Body of pancreas (tissue), 4 donors: Measurements from ENCODE around the gene ATG16L1. TPM values are rescaled to one million over a fixed set of nuclear protein-coding genes. Genes with fewer than 3 reads are reported as not detected.

ENCODE experiments used
- ATAC-seq: fragments of 150-250 bp; one replicate; pipeline ENCODE4 v1.9.1; 2016
- DNase-seq, 4 donors: peaks; one replicate each; pipeline ENCODE4 v3.0.0-alpha.2; 2019
- H3K27ac ChIP-seq, 4 donors: fragments of 200-600 bp; sonication (generic); 1 replicate in 3 of 4; 2 replicates in 1 of 4; pipeline versions ENCODE4 v1.5.1 to v1.6.1; 2016 to 2019; ENCODE audit warnings: mild to moderate bottlenecking in 1 of 4, mixed read lengths in 1 of 4, moderate library complexity in 1 of 4
- H3K27me3 ChIP-seq, 2 donors: fragments of 200-600 bp; sonication (generic); one replicate each; pipeline ENCODE4 v1.6.0; 2016; ENCODE audit warnings: mild to moderate bottlenecking in 1 of 2
- H3K36me3 ChIP-seq, 2 donors: fragments of 200-600 bp; sonication (generic); replicated peaks in 1 of 2; 2 replicates each; pipeline ENCODE4 v1.5.1; 2016; ENCODE audit warnings: low read depth in 2 of 2; ENCODE audit not compliant: insufficient read depth in 1 of 2
- H3K4me1 ChIP-seq: fragments of 200-600 bp; sonication (generic); one replicate; pipeline ENCODE4 v1.6.0; 2016
- H3K4me3 ChIP-seq, 2 donors: fragments of 200-600 bp; sonication (generic); 1 replicate in 1 of 2; 2 replicates in 1 of 2; pipeline ENCODE4 v1.5.1; 2016 to 2019
- H3K9me3 ChIP-seq, 3 donors: fragments of 200-600 bp; sonication (generic); 1 replicate in 2 of 3; 2 replicates in 1 of 3; pipeline ENCODE4 v1.5.1; 2016
- CTCF ChIP-seq, 7 experiments: fragments of 450-650 bp in 4 of 7; fragments of 200-600 bp in 3 of 7; sonication (generic) in 3 of 7; IDR thresholded peaks; one replicate each; pipeline ENCODE4 v1.5.1; 2016 to 2019; ENCODE audit warnings: antibody characterized with exemption in 7 of 7
- POLR2A ChIP-seq, 3 donors: fragments of 450-650 bp; IDR thresholded peaks; one replicate each; pipeline ENCODE4 v1.6.1; 2016; ENCODE audit warnings: antibody characterized with exemption in 3 of 3, mild to moderate bottlenecking in 2 of 3
- WGBS, 2 donors: methylation state at CpG; one replicate each; pipeline ENCODE4 v1.1.5; 2017; 5-methylcytosine and 5-hydroxymethylcytosine counted together
- intact Hi-C: fragments of 100-400 bp; cut with DNase I; formaldehyde crosslinking; loops from one replicate; pipeline ENCODE4 v1.15.1; 2023
- total RNA-seq, 2 donors: library from RNA; depleted of rRNA; stranded (reverse); fragments of >200 nt; gene quantifications; one replicate each; pipeline ENCODE4 v1.1.0, GENCODE V29; 2016

The ATG16L1 gene
- total RNA-seq, 2 donors from 2014 or later: 23.7 to 29.1 TPM

GRCh38 chr2:233243348-233243747, 8.1 kb upstream of the ATG16L1 start:
- 35 to 43% methylated on average over 4 of the region's 4 CpGs for WGBS, 2 donors
- no peak for TF ChIP-seq CTCF (IDR thresholded peaks at IDR 0.05)
- DNase-seq: no peak
- intact Hi-C loops: loop anchor here (10.0 kb wide), 2 partner anchors 389 to 639 kb away; no protein-coding TSS in a partner anchor
- H3K36me3 ChIP-seq: no peaks in the 10 kb centered on the region
- no peak overlapping the region for H3K27ac ChIP-seq
- no peak for ATAC-seq
- H3K4me1 ChIP-seq: no peaks in the 10 kb centered on the region
- no peak overlapping the region for H3K4me3 ChIP-seq
- H3K9me3 ChIP-seq: no peaks in the 10 kb centered on the region
- H3K27me3 ChIP-seq: no peaks in the 10 kb centered on the region

GRCh38 chr2:233244818-233245217, 6.7 kb upstream of the ATG16L1 start:
- H3K9me3 ChIP-seq: no peaks in the 10 kb centered on the region
- no peaks in the 10 kb centered on the region for H3K27me3 ChIP-seq
- intact Hi-C loops: loop anchor here (5.0 to 10.0 kb wide), 3 partner anchors 143 to 640 kb away; no protein-coding TSS in a partner anchor
- no peak overlapping the region for H3K27ac ChIP-seq
- DNase-seq (no peak), ATAC-seq (no peak)
- no peaks in the 10 kb centered on the region for H3K36me3 ChIP-seq
- H3K4me3 ChIP-seq: no peak overlapping the region
- TF ChIP-seq CTCF (IDR thresholded peaks at IDR 0.05) (no peak), POLR2A (IDR thresholded peaks at IDR 0.05) (no peak)
- no peaks in the 10 kb centered on the region for H3K4me1 ChIP-seq
- 30 to 37% methylated on average over 5 of the region's 5 CpGs for WGBS, 2 donors

- Histone ChIP-seq H3K27me3 (no peaks in the 10 kb centered on the region), H3K27ac (no peak overlapping the region), H3K4me3 (no peak overlapping the region), H3K4me1 (no peaks in the 10 kb centered on the region), H3K36me3 (no peaks in the 10 kb centered on the region), H3K9me3 (no peaks in the 10 kb centered on the region)
- TF ChIP-seq CTCF (IDR thresholded peaks at IDR 0.05) (no peak), POLR2A (IDR thresholded peaks at IDR 0.05) (no peak)
- WGBS, 2 donors: 63 to 74% methylated on average over 6 of the region's 6 CpGs
- ATAC-seq (no peak), DNase-seq (no peak)
- intact Hi-C loops: loop anchor here (5.0 to 10.0 kb wide), 3 partner anchors 143 to 641 kb away; no protein-coding TSS in a partner anchor
These were observed 6.1 kb upstream of the ATG16L1 start for GRCh38 chr2:233245406-233245805.

- Histone ChIP-seq H3K36me3 (no peaks in the 10 kb centered on the region), H3K27ac (no peak overlapping the region), H3K9me3 (no peaks in the 10 kb centered on the region), H3K27me3 (no peaks in the 10 kb centered on the region), H3K4me3 (no peak overlapping the region), H3K4me1 (no peaks in the 10 kb centered on the region)
- WGBS, 2 donors: 69 to 73% methylated on average over 2 of the region's 2 CpGs
- DNase-seq: no peak
- TF ChIP-seq CTCF (IDR thresholded peaks at IDR 0.05) (no peak), POLR2A (IDR thresholded peaks at IDR 0.05) (no peak)
- ATAC-seq: no peak
- intact Hi-C loops: loop anchor here (5.0 to 10.0 kb wide), 3 partner anchors 145 to 642 kb away; no protein-coding TSS in a partner anchor
These were observed 4.4 kb upstream of the ATG16L1 start for GRCh38 chr2:233247116-233247515.

GRCh38 chr2:233247744-233248143, 3.7 kb upstream of the ATG16L1 start:
- no peak overlapping the region for H3K4me3 ChIP-seq
- DNase-seq (no peak), ATAC-seq (no peak)
- intact Hi-C loops: loop anchor here (5.0 to 10.0 kb wide), 3 partner anchors 145 to 643 kb away; no protein-coding TSS in a partner anchor
- H3K27me3 ChIP-seq: no peaks in the 10 kb centered on the region
- peaks cover 5% of the 10 kb centered on the region for H3K4me1 ChIP-seq
- no peak overlapping the region for H3K27ac ChIP-seq
- TF ChIP-seq POLR2A (IDR thresholded peaks at IDR 0.05) (no peak), CTCF (IDR thresholded peaks at IDR 0.05) (no peak)
- no peaks in the 10 kb centered on the region for H3K9me3 ChIP-seq
- no peaks in the 10 kb centered on the region for H3K36me3 ChIP-seq
